Fibroblast of pulmonary artery (primary cell): Measurements from ENCODE around the gene DUSP22.

Source experiments
- DNase-seq: peaks from one replicate; pipeline ENCODE4 v3.0.0-alpha.2; 2010; ENCODE audit warnings: low read depth
- H3K4me3 ChIP-seq: replicated peaks from 2 replicates; pipeline ENCODE4 v1.5.1; 2011; ENCODE audit warnings: low read depth, mild to moderate bottlenecking, control low read depth, low read length, moderate library complexity
- TF ChIP-seq, protein P1 (sequence below): IDR thresholded peaks from 2 replicates; pipeline ENCODE4 v1.5.1; 2011; ENCODE audit warnings: mild to moderate bottlenecking, control low read depth, low read length, inconsistent platforms; ENCODE audit errors: missing control alignments

DUSP22 gene

DNA sequence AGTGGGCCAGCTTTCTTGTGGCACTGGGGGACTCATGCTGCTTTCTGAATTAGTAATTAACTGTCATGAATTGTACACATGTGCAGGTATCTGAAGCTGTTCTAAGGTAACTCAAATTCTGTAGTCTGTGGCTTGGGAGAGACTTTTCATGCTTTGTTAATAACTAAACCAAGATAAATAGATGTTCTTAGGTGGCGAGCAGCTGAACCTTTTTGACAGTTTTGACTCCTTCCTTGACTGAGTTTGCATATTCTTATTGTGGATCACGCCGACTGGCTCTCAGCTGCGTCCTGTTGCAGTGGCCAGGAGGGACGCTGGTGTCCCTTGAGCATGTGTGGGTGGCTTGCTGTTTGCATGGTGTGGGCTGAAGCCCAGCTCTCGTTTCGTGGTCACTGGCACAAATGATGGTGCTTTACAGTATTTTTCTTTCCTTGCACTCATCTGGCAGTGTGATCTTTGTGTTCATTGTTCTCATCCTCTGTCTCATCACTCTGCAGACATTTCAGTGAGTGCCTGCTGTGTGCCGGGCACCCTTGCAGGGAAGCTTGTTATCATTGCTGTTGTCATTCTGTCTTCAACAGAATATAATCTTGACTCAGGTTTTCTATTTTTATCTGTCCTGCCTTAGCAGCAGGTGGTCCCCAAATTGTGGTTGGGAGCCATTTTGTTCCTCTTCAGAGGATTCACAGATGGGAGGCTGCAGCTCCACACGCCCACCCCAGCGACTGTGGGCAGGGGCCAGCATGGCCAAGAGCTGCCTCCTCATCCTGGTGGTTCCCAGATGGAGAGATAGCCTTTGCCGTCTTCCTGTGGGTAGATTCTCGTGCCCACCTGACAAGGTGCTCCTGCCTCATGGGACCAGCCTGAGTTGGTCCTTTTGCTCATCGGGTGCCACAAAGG is 39.6 kb downstream of the DUSP22 start:
- no peak overlapping the region for H3K4me3 ChIP-seq
- TF ChIP-seq, protein P1, sequence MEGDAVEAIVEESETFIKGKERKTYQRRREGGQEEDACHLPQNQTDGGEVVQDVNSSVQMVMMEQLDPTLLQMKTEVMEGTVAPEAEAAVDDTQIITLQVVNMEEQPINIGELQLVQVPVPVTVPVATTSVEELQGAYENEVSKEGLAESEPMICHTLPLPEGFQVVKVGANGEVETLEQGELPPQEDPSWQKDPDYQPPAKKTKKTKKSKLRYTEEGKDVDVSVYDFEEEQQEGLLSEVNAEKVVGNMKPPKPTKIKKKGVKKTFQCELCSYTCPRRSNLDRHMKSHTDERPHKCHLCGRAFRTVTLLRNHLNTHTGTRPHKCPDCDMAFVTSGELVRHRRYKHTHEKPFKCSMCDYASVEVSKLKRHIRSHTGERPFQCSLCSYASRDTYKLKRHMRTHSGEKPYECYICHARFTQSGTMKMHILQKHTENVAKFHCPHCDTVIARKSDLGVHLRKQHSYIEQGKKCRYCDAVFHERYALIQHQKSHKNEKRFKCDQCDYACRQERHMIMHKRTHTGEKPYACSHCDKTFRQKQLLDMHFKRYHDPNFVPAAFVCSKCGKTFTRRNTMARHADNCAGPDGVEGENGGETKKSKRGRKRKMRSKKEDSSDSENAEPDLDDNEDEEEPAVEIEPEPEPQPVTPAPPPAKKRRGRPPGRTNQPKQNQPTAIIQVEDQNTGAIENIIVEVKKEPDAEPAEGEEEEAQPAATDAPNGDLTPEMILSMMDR, result no peak
- no peak for DNase-seq

- TF ChIP-seq, protein P1, result no peak
- peak; percentile 85 for DNase-seq
- H3K4me3 ChIP-seq, result no peak overlapping the region
Observed at GRCh38 chr6:332671-333070, 40.4 kb downstream of the DUSP22 start.

- TF ChIP-seq, protein P1, result no peak
- no peak for DNase-seq
- no peak overlapping the region for H3K4me3 ChIP-seq
Observed at GRCh38 chr6:333379-334002, 41.2 kb downstream of the DUSP22 start.

GRCh38 chr6:334536-335510 is 42.5 kb downstream of the DUSP22 start:
- TF ChIP-seq, protein P1, result no peak
- H3K4me3 ChIP-seq, result no peak overlapping the region
- DNase-seq, result no peak

- no peak for DNase-seq
- no peak overlapping the region for H3K4me3 ChIP-seq
- TF ChIP-seq, protein P1, result no peak
Observed at GRCh38 chr6:335572-335971, 43.3 kb downstream of the DUSP22 start.
